HCT116 (cell line): Measurements from ENCODE around the gene GLP2R. TPM values are rescaled to one million over a fixed set of nuclear protein-coding genes. Genes with fewer than 3 reads are reported as not detected.

Source experiments
- ATAC-seq: fragments of 200-7000 bp; cut with Tn5 transposase; 2 replicates; pipeline ENCODE4 v1.9.1; 2020; ENCODE audit warnings: mild to moderate bottlenecking, moderate library complexity
- BruUV-seq: library from RNA; stranded (reverse); fragments of 400-500 nt; replicated peaks from 2 replicates; lab custom pipeline; 2021; lab: Mats Ljungman, UMichigan
- CTCF ChIA-PET: fragments of 300-600 bp; sonication (Branson Sonifier 250); formaldehyde crosslinking; loops from one replicate; lab custom pipeline; 2021; ENCODE audit warnings: antibody characterized with exemption; lab: Charles Lee
- POLR2A ChIA-PET: fragments of 300-600, 350-600 bp; sonication (Branson Sonifier 250); formaldehyde crosslinking; loops from one replicate; lab custom pipeline; 2021; ENCODE audit warnings: antibody characterized with exemption; lab: Charles Lee
- RAD21 ChIA-PET, 2 experiments: fragments of 300-600 bp; sonication (Branson Sonifier 250); formaldehyde crosslinking; loops; one replicate each; lab custom pipeline; 2023; ENCODE audit warnings: low total read pairs in 2 of 2; ENCODE audit not compliant: uncharacterized antibody in 2 of 2, unreplicated experiment in 2 of 2, low non-redundant PET in 1 of 2; lab: Charles Lee
- DNase-seq: peaks from one replicate; pipeline ENCODE4 v3.0.0-alpha.2; 2010; ENCODE audit warnings: low read depth, low spot score
- H2AFZ ChIP-seq: fragments of 200-600 bp; shearing (Covaris generic), sonication (generic); 2 replicates; pipeline ENCODE4 v1.6.1; 2017; ENCODE audit warnings: low read depth, mixed run types, mixed read lengths, antibody characterized with exemption, low read length; ENCODE audit not compliant: poor library complexity, severe bottlenecking
- H3K27ac ChIP-seq: 2 replicates; pipeline ENCODE4 v1.5.1; 2012; ENCODE audit warnings: low read depth, low read length
- H3K27me3 ChIP-seq: fragments of 200-600 bp; sonication (generic); 2 replicates; pipeline ENCODE4 v1.6.1; 2016; ENCODE audit warnings: mixed run types, low read length, mixed read lengths; ENCODE audit not compliant: insufficient read depth
- H3K36me3 ChIP-seq, 2 experiments: fragments of 200-500 bp in 1 of 2; fragments of 200-600 bp in 1 of 2; sonication (Bioruptor generic) in 1 of 2; sonication (generic) in 1 of 2; 2 replicates each; pipeline versions ENCODE4 v1.5.1 to v1.6.1; 2014 to 2016; ENCODE audit warnings: low read length in 2 of 2, inconsistent platforms in 1 of 2, mixed read lengths in 1 of 2, mixed run types in 1 of 2; ENCODE audit not compliant: insufficient read depth in 2 of 2, control insufficient read depth in 1 of 2
- H3K4me1 ChIP-seq, 2 experiments: fragments of 200-600 bp in 1 of 2; sonication (generic) in 1 of 2; 2 replicates each; pipeline versions ENCODE4 v1.5.1 to v1.6.1; 2012 to 2017; ENCODE audit warnings: low read length in 2 of 2, inconsistent platforms in 1 of 2, mild to moderate bottlenecking in 1 of 2, mixed read lengths in 1 of 2, mixed run types in 1 of 2, moderate library complexity in 1 of 2; ENCODE audit not compliant: insufficient read depth in 2 of 2, control insufficient read depth in 1 of 2
- H3K4me2 ChIP-seq: fragments of 200-600 bp; sonication (generic); 2 replicates; pipeline ENCODE4 v1.6.1; 2017; ENCODE audit warnings: mixed run types, low read length, mixed read lengths
- H3K4me3 ChIP-seq, 2 experiments: fragments of 200-600 bp in 1 of 2; sonication (generic) in 1 of 2; replicated peaks in 1 of 2; 2 replicates each; pipeline ENCODE4 v1.5.1; 2011 to 2016; ENCODE audit warnings: low read length in 2 of 2, control low read depth in 1 of 2, low read depth in 1 of 2, mild to moderate bottlenecking in 1 of 2, mixed read lengths in 1 of 2, mixed run types in 1 of 2
- H3K79me2 ChIP-seq: fragments of 200-600 bp; sonication (generic); 2 replicates; pipeline ENCODE4 v1.6.1; 2017; ENCODE audit warnings: mild to moderate bottlenecking, mixed run types, low read length, moderate library complexity, mixed read lengths; ENCODE audit not compliant: insufficient read depth
- H3K9ac ChIP-seq: fragments of 200-600 bp; sonication (generic); 2 replicates; pipeline ENCODE4 v1.6.1; 2016; ENCODE audit warnings: low read length, mixed read lengths
- H3K9me2 ChIP-seq: fragments of 200-600 bp; sonication (generic), shearing (Covaris generic); 2 replicates; pipeline ENCODE4 v1.6.1; 2017; ENCODE audit warnings: mixed run types, mild to moderate bottlenecking, moderate library complexity; ENCODE audit not compliant: insufficient read depth
- H3K9me3 ChIP-seq, 2 experiments: fragments of 200-500 bp in 1 of 2; fragments of 200-600 bp in 1 of 2; sonication (Bioruptor generic) in 1 of 2; sonication (generic) in 1 of 2; 2 replicates each; pipeline ENCODE4 v1.6.1; 2014 to 2017; ENCODE audit warnings: low read length in 2 of 2, mixed read lengths in 2 of 2, inconsistent platforms in 1 of 2, low read depth in 1 of 2, mild to moderate bottlenecking in 1 of 2, mixed run types in 1 of 2, moderate library complexity in 1 of 2; ENCODE audit not compliant: control insufficient read depth in 1 of 2, insufficient read depth in 1 of 2
- H4K20me1 ChIP-seq: fragments of 200-600 bp; sonication (generic), shearing (Covaris generic); 2 replicates; pipeline ENCODE4 v1.6.1; 2017; ENCODE audit warnings: mixed run types, mild to moderate bottlenecking, moderate library complexity; ENCODE audit not compliant: insufficient read depth
- CEBPB ChIP-seq: IDR thresholded peaks from 2 replicates; pipeline ENCODE4 v1.6.1; 2012; ENCODE audit warnings: low read depth
- ELF1 ChIP-seq: IDR thresholded peaks from 2 replicates; pipeline ENCODE4 v1.6.1; 2012; ENCODE audit warnings: low read depth, borderline replicate concordance
- EZH2 ChIP-seq: fragments of 200-600 bp; sonication (generic); IDR thresholded peaks from 2 replicates; pipeline ENCODE4 v1.6.1; 2017; ENCODE audit warnings: antibody characterized with exemption, mixed run types
- EZH2phosphoT487 ChIP-seq: fragments of 200-600 bp; IDR thresholded peaks from 2 replicates; pipeline ENCODE4 v1.6.1; 2018; ENCODE audit warnings: antibody characterized with exemption, borderline replicate concordance
- FOSL1 ChIP-seq: IDR thresholded peaks from 2 replicates; pipeline ENCODE4 v1.6.1; 2012; ENCODE audit warnings: low read depth
- JUND ChIP-seq: IDR thresholded peaks from 2 replicates; pipeline ENCODE4 v1.6.1; 2012
- RAD21 ChIP-seq: IDR thresholded peaks from 2 replicates; pipeline ENCODE4 v1.6.1; 2012; ENCODE audit warnings: low read depth, mild to moderate bottlenecking
- SIN3A ChIP-seq: IDR thresholded peaks from 2 replicates; pipeline ENCODE4 v1.6.1; 2012; ENCODE audit warnings: low read depth
- SRF ChIP-seq: IDR thresholded peaks from 2 replicates; pipeline ENCODE4 v1.6.1; 2012; ENCODE audit warnings: low read depth
- YY1 ChIP-seq: IDR thresholded peaks from 2 replicates; pipeline ENCODE4 v1.6.1; 2011; ENCODE audit warnings: low read length, low read depth, moderate library complexity, mild to moderate bottlenecking; ENCODE audit not compliant: insufficient replicate concordance; ENCODE audit errors: extremely low read depth
- ZFX ChIP-seq: fragments of 450-650 bp; IDR thresholded peaks from 2 replicates; pipeline ENCODE4 v1.6.1; 2017
- ZNF274 ChIP-seq: fragments of 200-500 bp; sonication (Bioruptor generic); IDR thresholded peaks from 2 replicates; pipeline ENCODE4 v1.6.1; 2014; ENCODE audit warnings: mild to moderate bottlenecking, low read depth, low read length, inconsistent platforms
- intact Hi-C: fragments of 100-400 bp; cut with micrococcal nuclease; formaldehyde crosslinking; loops from 2 replicates; pipeline ENCODE4 v1.10.0; 2022
- total RNA-seq: library from RNA; stranded (reverse); gene quantifications from one replicate; pipeline ENCODE4 v1.2.1, GENCODE V29; 2021; ENCODE audit not compliant: unreplicated experiment
- TF ChIP-seq, protein P1 (sequence below): IDR thresholded peaks from 2 replicates; pipeline ENCODE4 v1.6.1; 2011; ENCODE audit warnings: mild to moderate bottlenecking, low read length, moderate library complexity; ENCODE audit not compliant: insufficient replicate concordance; ENCODE audit errors: extremely low read depth
- TF ChIP-seq, protein P2 (sequence below): IDR thresholded peaks from 2 replicates; pipeline ENCODE4 v1.6.1; 2012

Gene GLP2R
- total RNA-seq, 1 experiment from 2014 or later = not detected

DNA sequence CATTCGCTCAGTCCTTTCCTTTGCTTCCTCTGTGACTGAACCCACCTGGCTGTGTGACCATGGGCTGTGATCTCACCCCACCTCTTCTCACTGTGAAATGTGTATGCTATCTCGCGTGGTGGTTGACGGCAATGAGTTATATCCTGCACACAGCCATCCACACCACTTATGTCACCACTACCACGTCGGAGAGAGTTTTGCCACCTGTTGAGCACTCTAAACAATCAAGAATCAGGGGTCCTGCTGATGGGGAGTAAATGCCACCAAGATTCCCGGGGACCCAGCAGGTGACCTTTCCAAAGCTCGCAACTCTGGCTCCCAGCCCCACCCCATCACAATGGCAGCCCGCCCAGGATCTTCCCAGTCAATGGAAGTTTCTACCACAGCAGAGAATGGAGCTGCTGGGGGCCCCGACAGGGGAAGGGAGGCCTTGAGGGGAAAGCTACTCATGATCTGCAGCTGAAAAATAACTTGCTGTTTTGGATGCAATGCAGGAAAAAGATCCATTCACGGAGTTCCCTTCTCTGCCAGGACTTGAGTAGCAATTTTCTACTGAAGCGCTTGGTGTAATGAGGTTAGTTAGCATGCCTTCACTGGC is 105.5 kb downstream of the GLP2R start:
- no peak overlapping the region for H2AFZ ChIP-seq
- intact Hi-C loops = no loop called here
- H3K79me2 ChIP-seq = no peaks in the 10 kb centered on the region
- H3K27ac ChIP-seq = no peak overlapping the region
- TF ChIP-seq YY1 = no peak
- no peak for TF ChIP-seq SIN3A
- no peak for TF ChIP-seq FOSL1
- TF ChIP-seq CEBPB = no peak
- no peak for TF ChIP-seq JUND
- no peak for TF ChIP-seq EZH2phosphoT487
- TF ChIP-seq RAD21 = no peak
- TF ChIP-seq ELF1 = no peak
- no peak for TF ChIP-seq ZNF274
- TF ChIP-seq SRF = no peak
- no peak for TF ChIP-seq ZFX
- no peak for TF ChIP-seq EZH2
- TF ChIP-seq, protein P1, sequence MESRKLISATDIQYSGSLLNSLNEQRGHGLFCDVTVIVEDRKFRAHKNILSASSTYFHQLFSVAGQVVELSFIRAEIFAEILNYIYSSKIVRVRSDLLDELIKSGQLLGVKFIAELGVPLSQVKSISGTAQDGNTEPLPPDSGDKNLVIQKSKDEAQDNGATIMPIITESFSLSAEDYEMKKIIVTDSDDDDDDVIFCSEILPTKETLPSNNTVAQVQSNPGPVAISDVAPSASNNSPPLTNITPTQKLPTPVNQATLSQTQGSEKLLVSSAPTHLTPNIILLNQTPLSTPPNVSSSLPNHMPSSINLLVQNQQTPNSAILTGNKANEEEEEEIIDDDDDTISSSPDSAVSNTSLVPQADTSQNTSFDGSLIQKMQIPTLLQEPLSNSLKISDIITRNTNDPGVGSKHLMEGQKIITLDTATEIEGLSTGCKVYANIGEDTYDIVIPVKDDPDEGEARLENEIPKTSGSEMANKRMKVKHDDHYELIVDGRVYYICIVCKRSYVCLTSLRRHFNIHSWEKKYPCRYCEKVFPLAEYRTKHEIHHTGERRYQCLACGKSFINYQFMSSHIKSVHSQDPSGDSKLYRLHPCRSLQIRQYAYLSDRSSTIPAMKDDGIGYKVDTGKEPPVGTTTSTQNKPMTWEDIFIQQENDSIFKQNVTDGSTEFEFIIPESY = no peak
- TF ChIP-seq, protein P2, sequence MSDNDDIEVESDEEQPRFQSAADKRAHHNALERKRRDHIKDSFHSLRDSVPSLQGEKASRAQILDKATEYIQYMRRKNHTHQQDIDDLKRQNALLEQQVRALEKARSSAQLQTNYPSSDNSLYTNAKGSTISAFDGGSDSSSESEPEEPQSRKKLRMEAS = no peak
- peaks cover 11% of the 10 kb centered on the region; the same call in 1 of the 2 replicates for H3K27me3 ChIP-seq
- H3K4me1 ChIP-seq = peaks cover 2 to 11% of the 10 kb centered on the region in 2 experiments; a peak in 3 of 4 replicates
- H3K4me3 ChIP-seq = no peak overlapping the region
- no peak overlapping the region for H3K9ac ChIP-seq
- no TSS peak for BruUV-seq
- no peaks in the 10 kb centered on the region for H3K36me3 ChIP-seq
- DNase-seq = no peak
- H3K9me2 ChIP-seq = no peaks in the 10 kb centered on the region
- CTCF ChIA-PET = no interaction called here
- H3K9me3 ChIP-seq = no peaks in the 10 kb centered on the region
- ATAC-seq = no peak
- no peaks in the 10 kb centered on the region for H4K20me1 ChIP-seq
- POLR2A ChIA-PET = no interaction called here
- RAD21 ChIA-PET = no interaction called here
- no peak overlapping the region for H3K4me2 ChIP-seq
